Neuronal stem cell (in vitro differentiated cells): ENCODE results near the gene SCG2. TPM values are rescaled to one million over a fixed set of nuclear protein-coding genes. Genes with fewer than 3 reads are reported as not detected.

ENCODE experiments used
- DNase-seq: peaks from one replicate; pipeline ENCODE4 v3.0.0-alpha.2; 2013; ENCODE audit warnings: low spot score
- H2AFZ ChIP-seq: one replicate; pipeline ENCODE4 v1.6.1; 2013; ENCODE audit warnings: mild to moderate bottlenecking, low read length, inconsistent platforms
- H2AK5ac ChIP-seq: 2 replicates; pipeline ENCODE4 v1.6.1; 2013; ENCODE audit warnings: low read depth, mild to moderate bottlenecking, inconsistent platforms, low read length, moderate library complexity, mixed read lengths
- H2BK120ac ChIP-seq: 2 replicates; pipeline ENCODE4 v1.6.1; 2013; ENCODE audit warnings: low read depth, mild to moderate bottlenecking, inconsistent platforms, low read length, moderate library complexity, mixed read lengths
- H2BK12ac ChIP-seq: one replicate; pipeline ENCODE4 v1.6.1; 2013; ENCODE audit warnings: low read length, inconsistent platforms
- H2BK15ac ChIP-seq: 2 replicates; pipeline ENCODE4 v1.6.1; 2013; ENCODE audit warnings: mild to moderate bottlenecking, low read length, inconsistent platforms, mixed read lengths
- H2BK5ac ChIP-seq: one replicate; pipeline ENCODE4 v1.6.1; 2013; ENCODE audit warnings: inconsistent platforms, mild to moderate bottlenecking, low read length, moderate library complexity
- H3K14ac ChIP-seq: one replicate; pipeline ENCODE4 v1.6.1; 2013; ENCODE audit warnings: low read length, inconsistent platforms
- H3K18ac ChIP-seq: 2 replicates; pipeline ENCODE4 v1.6.1; 2013; ENCODE audit warnings: low read length, inconsistent platforms
- H3K23ac ChIP-seq: 2 replicates; pipeline ENCODE4 v1.6.1; 2013; ENCODE audit warnings: low read depth, mild to moderate bottlenecking, mixed read lengths, low read length, inconsistent platforms; ENCODE audit not compliant: poor library complexity
- H3K27ac ChIP-seq: replicated peaks from 3 replicates; pipeline ENCODE4 v1.5.1; 2013; ENCODE audit warnings: low read length, inconsistent platforms
- H3K27me3 ChIP-seq, 3 experiments: 2 replicates each; pipeline ENCODE4 v1.6.1; 2013; ENCODE audit warnings: low read length in 3 of 3, mild to moderate bottlenecking in 2 of 3, inconsistent platforms in 1 of 3, low read depth in 1 of 3, mixed read lengths in 1 of 3, moderate library complexity in 1 of 3; ENCODE audit not compliant: control insufficient read depth in 3 of 3, insufficient read depth in 3 of 3
- H3K36me3 ChIP-seq, 2 donors: replicated peaks in 1 of 2; 2 replicates each; pipeline ENCODE4 v1.6.1; 2013; ENCODE audit warnings: low read length in 2 of 2; ENCODE audit not compliant: control insufficient read depth in 2 of 2, insufficient read depth in 2 of 2
- H3K4ac ChIP-seq: 2 replicates; pipeline ENCODE4 v1.6.1; 2013; ENCODE audit warnings: inconsistent platforms, mild to moderate bottlenecking, low read length, moderate library complexity
- H3K4me1 ChIP-seq, 2 donors: 1 replicate in 1 of 2; 2 replicates in 1 of 2; pipeline ENCODE4 v1.6.1; 2013; ENCODE audit warnings: low read length in 2 of 2, low read depth in 1 of 2; ENCODE audit not compliant: control insufficient read depth in 2 of 2, insufficient read depth in 1 of 2
- H3K4me2 ChIP-seq: one replicate; pipeline ENCODE4 v1.6.1; 2013; ENCODE audit warnings: mild to moderate bottlenecking, low read length, inconsistent platforms; ENCODE audit not compliant: insufficient read depth, poor library complexity, severe bottlenecking
- H3K4me3 ChIP-seq, 2 donors: 2 replicates each; pipeline ENCODE4 v1.5.1; 2013; ENCODE audit warnings: low read length in 2 of 2, mild to moderate bottlenecking in 2 of 2, inconsistent platforms in 1 of 2, moderate library complexity in 1 of 2
- H3K79me1 ChIP-seq: one replicate; pipeline ENCODE4 v1.6.1; 2013; ENCODE audit warnings: low read depth, mild to moderate bottlenecking, inconsistent platforms, low read length, moderate library complexity
- H3K9ac ChIP-seq: one replicate; pipeline ENCODE4 v1.6.1; 2013; ENCODE audit warnings: mild to moderate bottlenecking, low read depth, low read length, inconsistent platforms; ENCODE audit not compliant: poor library complexity
- H3K9me3 ChIP-seq, 2 donors: replicated peaks in 1 of 2; 2 replicates each; pipeline versions ENCODE3 to v1.6.1; 2013; ENCODE audit warnings: low read length in 2 of 2, mild to moderate bottlenecking in 2 of 2, inconsistent platforms in 1 of 2, low read depth in 1 of 2, mixed read lengths in 1 of 2, moderate library complexity in 1 of 2; ENCODE audit not compliant: control insufficient read depth in 2 of 2, insufficient read depth in 1 of 2
- H4K8ac ChIP-seq: one replicate; pipeline ENCODE4 v1.6.1; 2013; ENCODE audit warnings: low read depth, mild to moderate bottlenecking, inconsistent platforms, low read length, moderate library complexity
- H4K91ac ChIP-seq: one replicate; pipeline ENCODE4 v1.6.1; 2013; ENCODE audit warnings: low read length, low read depth, mild to moderate bottlenecking, inconsistent platforms; ENCODE audit not compliant: poor library complexity
- WGBS, 2 donors: extraction: QIAGEN DNeasy Blood & Tissue Kit; methylation state at CpG; one replicate each; pipeline ENCODE4 v1.1.7; 2013; ENCODE audit warnings: missing lambda C conversion rate in 2 of 2, mixed read lengths in 1 of 2; ENCODE audit not compliant: insufficient read length in 2 of 2, insufficient replicate concordance in 1 of 2; ENCODE audit errors: extremely low coverage in 2 of 2; 5-methylcytosine and 5-hydroxymethylcytosine counted together
- polyA plus RNA-seq, 2 experiments: library from polyadenylated mRNA; stranded (reverse); fragments of 200-250 nt; gene quantifications; one replicate each; pipeline ENCODE4 v1.2.3, GENCODE V29; 2013

Gene SCG2
- 0.17 TPM for polyA plus RNA-seq (2013, experiment 1 of 2)
- 0.26 TPM for polyA plus RNA-seq (2013, experiment 2 of 2)

- H4K91ac ChIP-seq = no peak within 1 kb of the TSS
- H4K8ac ChIP-seq = no peak within 1 kb of the TSS
- no peak within 1 kb of the TSS for H3K14ac ChIP-seq
- no peak within 1 kb of the TSS for H3K4ac ChIP-seq
- H3K79me1 ChIP-seq = no peaks in the 10 kb centered on the region
- no peak within 1 kb of the TSS for H3K18ac ChIP-seq
- H3K9ac ChIP-seq = no peak within 1 kb of the TSS
- H3K4me2 ChIP-seq = no peak within 1 kb of the TSS
- no peak within 1 kb of the TSS for H2BK5ac ChIP-seq
- no peaks in the 10 kb centered on the region for H3K9me3 ChIP-seq
- no peak within 1 kb of the TSS for H2BK12ac ChIP-seq
- H3K4me3 ChIP-seq = no peak within 1 kb of the TSS
- H2BK120ac ChIP-seq = no peak within 1 kb of the TSS
- H2BK15ac ChIP-seq = no peak within 1 kb of the TSS
- H2AFZ ChIP-seq = no peak within 1 kb of the TSS
- no CpG with 5 or more reads among the region's 17 CpGs for WGBS, 2 donors
- no peaks in the 10 kb centered on the region for H3K27me3 ChIP-seq
- H3K4me1 ChIP-seq = no peaks in the 10 kb centered on the region
- peak; percentile 64 for DNase-seq
- H2AK5ac ChIP-seq = no peak within 1 kb of the TSS
- H3K27ac ChIP-seq = no peak within 1 kb of the TSS
- H3K36me3 ChIP-seq = no peaks in the 10 kb centered on the region
- no peak within 1 kb of the TSS for H3K23ac ChIP-seq
Observed at GRCh38 chr2:223601932-223602666, at the start of gene SCG2. SCG2 (minus strand) TSS chr2:223602361; CDS start chr2:223599282, 3,079 bp downstream.

- Histone ChIP-seq H3K36me3 (no peaks in the 10 kb centered on the region), H3K9ac (no peak overlapping the region), H3K79me1 (no peaks in the 10 kb centered on the region), H3K9me3 (peaks cover 0 to 16% of the 10 kb centered on the region in 2 donors), H3K4me1 (peaks cover 0 to 7% of the 10 kb centered on the region in 2 donors), H2BK12ac (no peak overlapping the region), H4K8ac (no peak overlapping the region), H2BK5ac (no peak overlapping the region), H3K4me2 (no peak overlapping the region), H3K27me3 (no peaks in the 10 kb centered on the region), H3K4me3 (no peak overlapping the region), H2BK120ac (no peak overlapping the region), H3K27ac (no peak overlapping the region), H4K91ac (no peak overlapping the region), H2BK15ac (no peak overlapping the region), H3K4ac (no peak overlapping the region), H2AK5ac (peak overlapping the region; percentile 71), H3K18ac (no peak overlapping the region), H3K23ac (no peak overlapping the region), H2AFZ (no peak overlapping the region), H3K14ac (no peak overlapping the region)
- DNase-seq = no peak
- WGBS, 2 donors = no CpG with 5 or more reads among the region's 8 CpGs
Observed at GRCh38 chr2:223649554-223650533, 47.7 kb upstream of the SCG2 start.

- H3K4me2 ChIP-seq = no peak overlapping the region
Observed at GRCh38 chr2:223648755-223649154, 46.6 kb upstream of the SCG2 start.

More at GRCh38 chr2:223648755-223649154, 46.6 kb upstream of the SCG2 start:
- no peak overlapping the region for H3K23ac ChIP-seq
- H3K9ac ChIP-seq = no peak overlapping the region
- H3K4me3 ChIP-seq = no peak overlapping the region
- no peak overlapping the region for H2BK15ac ChIP-seq
- H3K14ac ChIP-seq = no peak overlapping the region
- H3K79me1 ChIP-seq = no peaks in the 10 kb centered on the region
- H4K91ac ChIP-seq = no peak overlapping the region
- H3K36me3 ChIP-seq = no peaks in the 10 kb centered on the region
- H2AFZ ChIP-seq = no peak overlapping the region
- H2AK5ac ChIP-seq = no peak overlapping the region
- H3K4me1 ChIP-seq = peaks cover 0 to 9% of the 10 kb centered on the region in 2 donors
- H2BK5ac ChIP-seq = no peak overlapping the region
- no peak overlapping the region for H3K4ac ChIP-seq
- H4K8ac ChIP-seq = no peak overlapping the region
- H3K27ac ChIP-seq = no peak overlapping the region
- no peaks in the 10 kb centered on the region for H3K27me3 ChIP-seq
- no peak for DNase-seq
- H2BK12ac ChIP-seq = no peak overlapping the region
- H2BK120ac ChIP-seq = no peak overlapping the region
- no peak overlapping the region for H3K18ac ChIP-seq
- H3K9me3 ChIP-seq = peaks cover 0 to 14% of the 10 kb centered on the region in 2 donors
